Neural cell (in vitro differentiated cells): ENCODE results near the gene DDN. TPM values are rescaled to one million over a fixed set of nuclear protein-coding genes. Genes with fewer than 3 reads are reported as not detected.

Source experiments
- H2AFZ ChIP-seq: fragments of 200-600, 300-800 bp; sonication (generic), shearing (Covaris generic); 2 replicates; pipeline ENCODE4 v1.6.0; 2014; ENCODE audit warnings: low read depth, mild to moderate bottlenecking, antibody characterized with exemption, low read length, moderate library complexity
- H3F3A ChIP-seq: fragments of 200-600 bp; shearing (Covaris generic); 2 replicates; pipeline ENCODE4 v1.6.1; 2016; ENCODE audit warnings: mild to moderate bottlenecking, moderate library complexity, mixed read lengths, antibody characterized with exemption, low read length; ENCODE audit not compliant: insufficient read depth, poor library complexity, severe bottlenecking
- H3K27ac ChIP-seq: fragments of 200-600, 300-800 bp; sonication (generic), shearing (Covaris generic); 2 replicates; pipeline ENCODE4 v1.5.1; 2014; ENCODE audit warnings: mild to moderate bottlenecking, low read length, moderate library complexity
- H3K27me3 ChIP-seq: fragments of 300-800, 200-600 bp; sonication (generic), shearing (Covaris generic); 2 replicates; pipeline ENCODE4 v1.6.0; 2014; ENCODE audit warnings: mild to moderate bottlenecking, low read depth, low read length, moderate library complexity; ENCODE audit not compliant: insufficient read depth
- H3K36me3 ChIP-seq: fragments of 300-800, 200-600 bp; sonication (generic), shearing (Covaris generic); 2 replicates; pipeline ENCODE4 v1.5.1; 2014; ENCODE audit warnings: mild to moderate bottlenecking, antibody characterized with exemption, low read length, moderate library complexity; ENCODE audit not compliant: insufficient read depth
- H3K4me2 ChIP-seq: fragments of 300-800, 200-600 bp; sonication (generic), shearing (Covaris generic); 2 replicates; pipeline ENCODE4 v1.6.0; 2014; ENCODE audit warnings: mild to moderate bottlenecking, low read length
- H3K4me3 ChIP-seq: fragments of 300-800, 200-600 bp; sonication (generic), shearing (Covaris generic); 2 replicates; pipeline ENCODE4 v1.5.1; 2014; ENCODE audit warnings: mild to moderate bottlenecking, low read length, moderate library complexity
- H3K79me2 ChIP-seq: fragments of 200-600 bp; shearing (Covaris generic); replicated peaks from 2 replicates; pipeline ENCODE4 v1.6.0; 2014; ENCODE audit warnings: mild to moderate bottlenecking, low read length, moderate library complexity; ENCODE audit not compliant: insufficient read depth
- H3K9ac ChIP-seq: fragments of 300-800, 200-600 bp; sonication (generic), shearing (Covaris generic); 2 replicates; pipeline ENCODE4 v1.6.1; 2016; ENCODE audit warnings: mild to moderate bottlenecking, low read length, mixed read lengths
- H3K9me2 ChIP-seq: fragments of 200-600 bp; shearing (Covaris generic); 2 replicates; pipeline ENCODE4 v1.6.1; 2016; ENCODE audit warnings: mild to moderate bottlenecking, low read length, mixed read lengths; ENCODE audit not compliant: insufficient read depth
- H3K9me3 ChIP-seq: fragments of 200-600, 300-800 bp; sonication (generic), shearing (Covaris generic); 2 replicates; pipeline ENCODE4 v1.6.1; 2016; ENCODE audit warnings: mild to moderate bottlenecking, mixed run types, low read length, moderate library complexity, mixed read lengths
- H4K20me1 ChIP-seq: fragments of 200-600 bp; shearing (Covaris generic); 2 replicates; pipeline ENCODE4 v1.6.1; 2016; ENCODE audit warnings: mild to moderate bottlenecking, mixed run types; ENCODE audit not compliant: insufficient read depth
- CTCF ChIP-seq: fragments of 450-650 bp; IDR thresholded peaks from 2 replicates; pipeline ENCODE4 v1.5.1; 2014; ENCODE audit warnings: antibody characterized with exemption, mild to moderate bottlenecking, moderate library complexity; ENCODE audit not compliant: poor library complexity, severe bottlenecking
- EP300 ChIP-seq: fragments of 450-650 bp; conservative IDR thresholded peaks from 2 replicates; pipeline ENCODE4 v1.6.1; 2014; ENCODE audit warnings: antibody characterized with exemption, mild to moderate bottlenecking, moderate library complexity; ENCODE audit not compliant: poor library complexity, severe bottlenecking
- EZH2 ChIP-seq: fragments of 200-600, 300-800 bp; shearing (Covaris generic), sonication (generic); IDR thresholded peaks from 2 replicates; pipeline ENCODE4 v1.6.1; 2014; ENCODE audit warnings: antibody characterized with exemption, low read length, borderline replicate concordance, mild to moderate bottlenecking; ENCODE audit not compliant: insufficient read depth, poor library complexity, severe bottlenecking
- MXI1 ChIP-seq: fragments of 450-650 bp; conservative IDR thresholded peaks from 2 replicates; pipeline ENCODE4 v1.6.1; 2014; ENCODE audit warnings: antibody characterized with exemption, mild to moderate bottlenecking; ENCODE audit not compliant: poor library complexity, severe bottlenecking
- POLR2AphosphoS5 ChIP-seq: IDR thresholded peaks from 2 replicates; pipeline ENCODE4 v1.6.1; 2012
- RAD21 ChIP-seq: fragments of 450-650 bp; conservative IDR thresholded peaks from 2 replicates; pipeline ENCODE4 v1.6.1; 2014; ENCODE audit warnings: antibody characterized with exemption, mild to moderate bottlenecking, moderate library complexity
- SMC3 ChIP-seq: fragments of 450-650 bp; conservative IDR thresholded peaks from 2 replicates; pipeline ENCODE4 v1.6.1; 2014; ENCODE audit warnings: antibody characterized with exemption, mild to moderate bottlenecking, moderate library complexity; ENCODE audit not compliant: poor library complexity
- TAF1 ChIP-seq: IDR thresholded peaks from 2 replicates; pipeline ENCODE4 v1.6.1; 2012; ENCODE audit warnings: low read depth
- polyA plus RNA-seq: library from polyadenylated mRNA; depleted of rRNA; stranded (reverse); fragments of >200 nt; gene quantifications from 2 replicates; pipeline ENCODE4 v1.2.3, GENCODE V29; 2014
- TF ChIP-seq, protein P1 (sequence below): IDR thresholded peaks from 2 replicates; pipeline ENCODE4 v1.6.1; 2012; ENCODE audit warnings: borderline replicate concordance

The DDN gene
- polyA plus RNA-seq, 1 donor from 2014 or later = 0.51 TPM

- H4K20me1 ChIP-seq = no peaks in the 10 kb centered on the region
- no peak overlapping the region for H3K4me2 ChIP-seq
- TF ChIP-seq MXI1 (no peak), RAD21 (no peak), CTCF (no peak), EZH2 (no peak), POLR2AphosphoS5 (no peak), EP300 (no peak), TAF1 (no peak), SMC3 (no peak)
- TF ChIP-seq, protein P1, sequence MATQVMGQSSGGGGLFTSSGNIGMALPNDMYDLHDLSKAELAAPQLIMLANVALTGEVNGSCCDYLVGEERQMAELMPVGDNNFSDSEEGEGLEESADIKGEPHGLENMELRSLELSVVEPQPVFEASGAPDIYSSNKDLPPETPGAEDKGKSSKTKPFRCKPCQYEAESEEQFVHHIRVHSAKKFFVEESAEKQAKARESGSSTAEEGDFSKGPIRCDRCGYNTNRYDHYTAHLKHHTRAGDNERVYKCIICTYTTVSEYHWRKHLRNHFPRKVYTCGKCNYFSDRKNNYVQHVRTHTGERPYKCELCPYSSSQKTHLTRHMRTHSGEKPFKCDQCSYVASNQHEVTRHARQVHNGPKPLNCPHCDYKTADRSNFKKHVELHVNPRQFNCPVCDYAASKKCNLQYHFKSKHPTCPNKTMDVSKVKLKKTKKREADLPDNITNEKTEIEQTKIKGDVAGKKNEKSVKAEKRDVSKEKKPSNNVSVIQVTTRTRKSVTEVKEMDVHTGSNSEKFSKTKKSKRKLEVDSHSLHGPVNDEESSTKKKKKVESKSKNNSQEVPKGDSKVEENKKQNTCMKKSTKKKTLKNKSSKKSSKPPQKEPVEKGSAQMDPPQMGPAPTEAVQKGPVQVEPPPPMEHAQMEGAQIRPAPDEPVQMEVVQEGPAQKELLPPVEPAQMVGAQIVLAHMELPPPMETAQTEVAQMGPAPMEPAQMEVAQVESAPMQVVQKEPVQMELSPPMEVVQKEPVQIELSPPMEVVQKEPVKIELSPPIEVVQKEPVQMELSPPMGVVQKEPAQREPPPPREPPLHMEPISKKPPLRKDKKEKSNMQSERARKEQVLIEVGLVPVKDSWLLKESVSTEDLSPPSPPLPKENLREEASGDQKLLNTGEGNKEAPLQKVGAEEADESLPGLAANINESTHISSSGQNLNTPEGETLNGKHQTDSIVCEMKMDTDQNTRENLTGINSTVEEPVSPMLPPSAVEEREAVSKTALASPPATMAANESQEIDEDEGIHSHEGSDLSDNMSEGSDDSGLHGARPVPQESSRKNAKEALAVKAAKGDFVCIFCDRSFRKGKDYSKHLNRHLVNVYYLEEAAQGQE = no peak
- H3F3A ChIP-seq = no peaks in the 10 kb centered on the region
- no peaks in the 10 kb centered on the region for H3K9me3 ChIP-seq
- H3K27ac ChIP-seq = no peak overlapping the region
- H3K79me2 ChIP-seq = no peaks in the 10 kb centered on the region
- peaks cover 76% of the 10 kb centered on the region for H3K27me3 ChIP-seq
- H3K9ac ChIP-seq = no peak overlapping the region
- no peaks in the 10 kb centered on the region for H3K9me2 ChIP-seq
- H3K4me3 ChIP-seq = no peak overlapping the region
- no peak overlapping the region for H2AFZ ChIP-seq
- H3K36me3 ChIP-seq = no peaks in the 10 kb centered on the region
Measured at GRCh38 chr12:48966177-48966895, 32.8 kb downstream of the DDN start.

GRCh38 chr12:48965298-48965838, 33.8 kb downstream of the DDN start:
- peak; percentile 45 for TF ChIP-seq CTCF
- TF ChIP-seq SMC3 = peak; percentile 50
- TF ChIP-seq POLR2AphosphoS5 = no peak
- no peak for TF ChIP-seq EP300
- no peak for TF ChIP-seq MXI1
- no peak for TF ChIP-seq TAF1
- no peak for TF ChIP-seq EZH2
- TF ChIP-seq RAD21 = peak; percentile 43
- no peak overlapping the region for H3K27ac ChIP-seq
- H3K79me2 ChIP-seq = no peaks in the 10 kb centered on the region
- H3K27me3 ChIP-seq = peaks cover 75% of the 10 kb centered on the region
- no peaks in the 10 kb centered on the region for H3K36me3 ChIP-seq
- no peaks in the 10 kb centered on the region for H3F3A ChIP-seq
- no peak overlapping the region for H3K4me3 ChIP-seq
- H2AFZ ChIP-seq = no peak overlapping the region
- H3K4me2 ChIP-seq = no peak overlapping the region
- H3K9ac ChIP-seq = no peak overlapping the region
- H3K9me3 ChIP-seq = no peaks in the 10 kb centered on the region
- no peaks in the 10 kb centered on the region for H4K20me1 ChIP-seq
- H3K9me2 ChIP-seq = no peaks in the 10 kb centered on the region
